GM12874 (cell line): ENCODE measurements around the gene ANKMY2.

Experiments used
- CTCF ChIP-seq: IDR thresholded peaks from 2 replicates; pipeline ENCODE4 v1.5.1; 2011; ENCODE audit warnings: low read depth, mild to moderate bottlenecking, control low read depth, low read length, moderate library complexity; ENCODE audit not compliant: insufficient read depth

The ANKMY2 gene

GRCh38 chr7:16585540-16585939 lies 60.0 kb downstream of the ANKMY2 start:
- no peak for TF ChIP-seq CTCF

- TF ChIP-seq CTCF: no peak
Observed at GRCh38 chr7:16583834-16584233, 61.7 kb downstream of the ANKMY2 start.

- no peak for TF ChIP-seq CTCF
Observed at GRCh38 chr7:16581286-16581685, 64.3 kb downstream of the ANKMY2 start.

- no peak for TF ChIP-seq CTCF
Observed at GRCh38 chr7:16579216-16579615, 66.3 kb downstream of the ANKMY2 start.

GRCh38 chr7:16571941-16572340 lies 73.6 kb downstream of the ANKMY2 start:
- no peak for TF ChIP-seq CTCF

- peak; percentile 44; the same call in 1 of the 2 replicates for TF ChIP-seq CTCF
Observed at GRCh38 chr7:16564909-16565426, 80.6 kb downstream of the ANKMY2 start.

- TF ChIP-seq CTCF: no peak
Observed at GRCh38 chr7:16564023-16564380, 81.6 kb downstream of the ANKMY2 start.
